Glutamatergic neuron (in vitro differentiated cells): Measurements from ENCODE around the gene SLC6A1. TPM values are rescaled to one million over a fixed set of nuclear protein-coding genes. Genes with fewer than 3 reads are reported as not detected.

Experiments used
- DNase-seq: peaks from one replicate; pipeline ENCODE4 v3.0.0; 2022
- H3K27ac Mint-ChIP-seq: one replicate; pipeline ENCODE4 v1.8.0; 2020; ENCODE audit warnings: mild to moderate bottlenecking, mixed read lengths, inconsistent platforms; ENCODE audit not compliant: unreplicated experiment
- H3K27me3 Mint-ChIP-seq: one replicate; pipeline ENCODE4 v1.8.0; 2020; ENCODE audit warnings: mild to moderate bottlenecking, moderate library complexity, mixed read lengths, inconsistent platforms; ENCODE audit not compliant: unreplicated experiment
- H3K36me3 Mint-ChIP-seq: one replicate; pipeline ENCODE4 v1.8.0; 2020; ENCODE audit warnings: mild to moderate bottlenecking, mixed read lengths, inconsistent platforms; ENCODE audit not compliant: unreplicated experiment
- H3K4me1 Mint-ChIP-seq: one replicate; pipeline ENCODE4 v1.8.0; 2020; ENCODE audit warnings: mild to moderate bottlenecking, low read depth, mixed read lengths, inconsistent platforms; ENCODE audit not compliant: unreplicated experiment
- H3K4me3 Mint-ChIP-seq: one replicate; pipeline ENCODE4 v1.8.0; 2020; ENCODE audit warnings: mild to moderate bottlenecking, mixed read lengths, inconsistent platforms; ENCODE audit not compliant: unreplicated experiment
- H3K9me3 Mint-ChIP-seq: one replicate; pipeline ENCODE4 v1.8.0; 2020; ENCODE audit warnings: mild to moderate bottlenecking, moderate library complexity, mixed read lengths, inconsistent platforms; ENCODE audit not compliant: unreplicated experiment
- CTCF ChIP-seq: fragments of 200-600 bp; sonication (generic); IDR thresholded peaks from one replicate; pipeline ENCODE4 v1.5.0; 2021; ENCODE audit not compliant: partially characterized antibody, unreplicated experiment
- total RNA-seq: library from RNA; stranded (reverse); fragmentation: NEBNext Ultra II Directional; extraction: Animal tissue kit (Norgen Biotek cat#: 25700); gene quantifications from one replicate; pipeline ENCODE4 v1.2.1, GENCODE V29; 2021; ENCODE audit not compliant: unreplicated experiment

The SLC6A1 gene
- total RNA-seq, 1 donor from 2014 or later: 0.15 TPM

- Mint-ChIP-seq H3K9me3 (peaks cover 1% of the 10 kb centered on the region), H3K36me3 (no peaks in the 10 kb centered on the region), H3K27me3 (peaks cover 12% of the 10 kb centered on the region), H3K27ac (no peak overlapping the region), H3K4me1 (peaks cover 3% of the 10 kb centered on the region), H3K4me3 (no peak overlapping the region)
- no peak for DNase-seq
- TF ChIP-seq CTCF: no peak
Measured at GRCh38 chr3:10996345-10997013, 3.9 kb downstream of the SLC6A1 start.

GRCh38 chr3:10997196-10997595 lies 4.6 kb downstream of the SLC6A1 start:
- Mint-ChIP-seq H3K4me1 (peaks cover 3% of the 10 kb centered on the region), H3K27me3 (peaks cover 12% of the 10 kb centered on the region), H3K9me3 (peaks cover 1% of the 10 kb centered on the region), H3K27ac (no peak overlapping the region), H3K4me3 (no peak overlapping the region), H3K36me3 (no peaks in the 10 kb centered on the region)
- no peak for TF ChIP-seq CTCF
- no peak for DNase-seq

DNA sequence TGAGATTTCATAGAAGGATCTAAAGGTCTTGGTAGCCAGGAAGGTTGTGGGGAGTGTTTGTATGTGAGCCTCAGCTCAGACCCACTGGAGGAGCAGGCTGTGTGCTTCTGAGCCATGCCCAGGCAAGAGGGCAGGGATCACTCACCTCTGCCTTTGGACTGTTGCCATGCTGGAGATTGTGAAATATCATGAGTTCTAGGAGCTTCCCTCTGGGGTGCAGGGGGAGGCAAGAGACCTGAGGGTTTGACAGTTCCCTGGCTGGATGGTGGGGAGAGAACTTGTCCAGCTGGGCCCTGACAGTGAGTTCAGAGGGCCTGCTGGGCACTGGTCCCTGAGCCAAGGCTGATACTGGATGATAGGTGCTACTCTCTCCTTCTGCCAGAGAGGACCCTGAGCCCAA lies 6.0 kb downstream of the SLC6A1 start:
- no peak for TF ChIP-seq CTCF
- Mint-ChIP-seq H3K4me1 (peaks cover 3% of the 10 kb centered on the region), H3K27me3 (peaks cover 11% of the 10 kb centered on the region), H3K36me3 (no peaks in the 10 kb centered on the region), H3K4me3 (no peak overlapping the region), H3K9me3 (peaks cover 1% of the 10 kb centered on the region), H3K27ac (no peak overlapping the region)
- no peak for DNase-seq

DNA sequence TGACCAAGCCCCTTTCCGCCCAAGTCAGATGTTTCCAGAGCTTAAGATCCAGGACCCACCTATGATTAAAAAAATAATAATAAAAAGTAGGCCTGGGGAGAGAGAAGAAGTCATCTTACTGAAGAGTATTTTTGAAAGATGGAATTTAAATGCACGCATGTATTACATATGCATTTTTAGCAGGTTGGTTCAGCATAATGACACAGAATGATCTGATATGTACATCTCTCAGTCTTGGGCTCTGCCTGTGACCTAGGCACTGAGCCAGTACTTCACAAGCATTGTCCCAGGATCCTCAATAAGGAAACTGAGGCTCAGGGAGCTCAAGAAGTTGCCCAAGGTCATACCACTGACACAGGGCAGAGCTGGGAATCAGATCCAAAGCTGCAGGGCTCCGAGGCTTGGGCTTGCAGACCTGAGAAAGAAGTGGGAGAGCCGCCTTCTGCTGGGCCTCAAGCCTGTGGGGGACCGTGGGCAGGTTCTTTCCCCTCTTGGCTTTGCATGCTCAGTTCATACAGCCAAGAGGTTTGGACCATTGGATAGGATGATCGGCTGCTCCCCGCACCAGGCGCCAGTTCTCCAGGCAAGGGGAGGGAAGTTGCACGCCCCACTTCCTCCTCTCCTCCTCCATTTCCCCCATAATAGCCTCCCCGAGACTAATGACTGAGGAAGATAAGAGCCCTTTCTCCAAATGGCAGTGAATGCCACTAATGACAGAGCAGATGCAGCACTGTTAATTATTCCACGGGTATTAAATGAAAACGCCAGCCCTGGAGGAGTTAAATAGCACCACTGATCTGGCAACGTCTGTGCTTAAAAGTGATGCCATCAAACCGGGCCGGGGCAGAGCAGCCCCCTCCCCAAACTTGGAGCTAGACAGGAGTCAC lies 6.9 kb downstream of the SLC6A1 start:
- peaks cover 3% of the 10 kb centered on the region for H3K4me1 Mint-ChIP-seq
- H3K27ac Mint-ChIP-seq: no peak overlapping the region
- H3K27me3 Mint-ChIP-seq: peaks cover 6% of the 10 kb centered on the region
- no peak for DNase-seq
- H3K9me3 Mint-ChIP-seq: peaks cover 1% of the 10 kb centered on the region
- H3K36me3 Mint-ChIP-seq: no peaks in the 10 kb centered on the region
- no peak for TF ChIP-seq CTCF
- H3K4me3 Mint-ChIP-seq: no peak overlapping the region

DNA sequence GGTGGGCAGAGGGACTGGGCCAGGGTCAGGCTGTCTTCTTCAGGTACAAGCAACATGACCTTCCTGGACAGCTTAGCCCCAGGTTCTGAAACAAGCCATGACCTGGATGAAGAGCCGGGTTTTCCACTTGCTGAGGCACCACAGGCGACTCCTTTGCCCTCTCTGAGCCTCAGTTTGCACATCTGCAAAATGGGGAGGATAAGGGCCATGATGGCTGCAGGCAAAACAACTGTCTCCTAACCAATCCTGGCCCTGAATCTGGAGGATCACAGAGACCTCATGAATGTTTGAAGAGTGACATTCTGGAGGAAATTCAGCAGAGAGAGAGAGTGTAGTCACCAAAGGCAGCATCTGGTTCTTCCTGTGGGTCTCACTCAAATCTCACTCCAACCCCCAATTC lies 8.0 kb downstream of the SLC6A1 start:
- Mint-ChIP-seq H3K27me3 (peaks cover 4% of the 10 kb centered on the region), H3K27ac (no peak overlapping the region), H3K9me3 (peaks cover 1% of the 10 kb centered on the region), H3K36me3 (no peaks in the 10 kb centered on the region), H3K4me3 (no peak overlapping the region), H3K4me1 (peaks cover 3% of the 10 kb centered on the region)
- no peak for TF ChIP-seq CTCF
- no peak for DNase-seq
